Transverse colon (tissue), 4 donors: Measurements from ENCODE around the gene SANBR. TPM values are rescaled to one million over a fixed set of nuclear protein-coding genes. Genes with fewer than 3 reads are reported as not detected.
A peak's percentile ranks its signal among the peaks of the same experiment; 100 is the strongest.

ENCODE experiments used
- DNase-seq: peaks from one replicate; pipeline ENCODE4 v3.0.0-alpha.2; 2019
- H3K27ac ChIP-seq, 4 donors: fragments of 200-600 bp; sonication (generic); 2 replicates each; pipeline ENCODE4 v1.5.1; 2016 to 2018; ENCODE audit warnings: inconsistent platforms in 4 of 4
- H3K27me3 ChIP-seq: fragments of 200-600 bp; sonication (generic); 2 replicates; pipeline ENCODE4 v1.5.1; 2017; ENCODE audit warnings: inconsistent platforms
- H3K36me3 ChIP-seq, 4 donors: fragments of 200-600 bp; sonication (generic); 2 replicates each; pipeline ENCODE4 v1.5.1; 2017 to 2019; ENCODE audit warnings: inconsistent platforms in 4 of 4
- H3K4me1 ChIP-seq, 4 donors: fragments of 200-600 bp; sonication (generic); 2 replicates each; pipeline ENCODE4 v1.5.1; 2017 to 2020; ENCODE audit warnings: inconsistent platforms in 4 of 4
- H3K4me3 ChIP-seq, 4 donors: fragments of 200-600 bp; sonication (generic); 1 replicate in 1 of 4; 2 replicates in 3 of 4; pipeline versions ENCODE4 v1.5.1 to v1.6.1; 2017 to 2019; ENCODE audit warnings: inconsistent platforms in 4 of 4
- H3K9me3 ChIP-seq, 2 donors: fragments of 200-600 bp; sonication (generic); 2 replicates each; pipeline ENCODE4 v1.5.1; 2017 to 2019; ENCODE audit warnings: inconsistent platforms in 2 of 2
- EP300 ChIP-seq: sonication (generic); formaldehyde crosslinking; IDR thresholded peaks from one replicate; pipeline ENCODE4 v1.6.1; 2017; ENCODE audit warnings: antibody characterized with exemption, low read depth
- POLR2A ChIP-seq: fragments of 450-650 bp; IDR thresholded peaks from one replicate; pipeline ENCODE4 v1.6.1; 2016; ENCODE audit warnings: antibody characterized with exemption, mild to moderate bottlenecking, moderate library complexity
- POLR2AphosphoS5 ChIP-seq, 3 donors: sonication (generic); formaldehyde crosslinking; IDR thresholded peaks; one replicate each; pipeline ENCODE4 v1.6.1; 2016; ENCODE audit warnings: antibody characterized with exemption in 3 of 3
- WGBS, 2 donors: methylation state at CpG; one replicate each; pipeline ENCODE4 v1.1.5; 2018; ENCODE audit warnings: low coverage in 1 of 2; 5-methylcytosine and 5-hydroxymethylcytosine counted together
- in situ Hi-C, 4 donors: fragments of 200-750 bp; cut with MboI; loops; one replicate each; pipeline versions ENCODE4 v1.15.0 to v1.15.1; 2017; ENCODE audit warnings: low sequenced_read_pairs in 3 of 4, low pct_ligation_motif_present in 1 of 4, low pct_unique_long_range_greater_than_20kb in 1 of 4
- intact Hi-C: fragments of 100-400 bp; cut with DNase I; formaldehyde crosslinking; loops from one replicate; pipeline ENCODE4 v1.15.1; 2023; ENCODE audit warnings: low total_unique reads
- total RNA-seq, 4 donors: library from RNA; depleted of rRNA; stranded (reverse); fragments of >200 nt; gene quantifications; one replicate each; pipeline ENCODE4 v1.1.0, GENCODE V29; 2016
- TF ChIP-seq, protein P1 (sequence below), 5 experiments: fragments of 200-600 bp in 3 of 5; fragments of 450-650 bp in 2 of 5; sonication (generic) in 3 of 5; IDR thresholded peaks; 1 replicate in 2 of 5; 2 replicates in 3 of 5; pipeline ENCODE4 v1.5.1; 2016 to 2017; ENCODE audit warnings: antibody characterized with exemption in 5 of 5, inconsistent platforms in 3 of 5, mild to moderate bottlenecking in 2 of 5, moderate library complexity in 1 of 5

Gene SANBR
- total RNA-seq, 4 donors from 2014 or later: 5.4 to 19.4 (median 13.7) TPM

DNA sequence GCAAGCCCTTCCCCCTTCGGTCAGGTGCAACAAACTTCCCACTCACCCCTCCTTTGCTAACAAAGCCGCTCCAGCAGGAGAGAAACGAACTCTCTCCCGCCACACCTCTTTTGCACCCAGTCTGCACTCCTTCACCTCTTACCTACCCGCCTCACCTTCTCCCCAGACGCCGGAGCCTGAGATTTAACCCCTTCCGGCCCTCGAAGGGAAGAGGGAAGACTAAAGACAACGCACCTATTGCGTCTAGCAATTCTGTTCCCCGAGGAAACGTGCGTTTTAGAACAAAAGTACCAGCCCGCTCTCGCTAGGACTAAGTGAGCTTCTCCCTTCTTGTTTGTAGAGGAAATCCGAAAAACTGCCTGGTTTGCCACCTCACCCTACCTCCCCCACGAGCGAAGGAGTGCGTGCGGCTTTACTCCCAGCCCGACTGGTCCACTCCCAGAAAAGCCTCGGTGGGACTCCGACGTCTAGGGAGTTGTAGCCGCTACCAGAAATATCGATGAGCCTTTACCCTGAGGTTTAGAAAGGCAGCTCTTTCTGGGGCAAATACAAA, 48.6 kb upstream of the SANBR start:
- intact Hi-C loops: loop anchor here (10.0 kb wide), 1 partner anchor 132 kb away; the partner anchor contains the start of gene REL
- in situ Hi-C loops: no loop called here
- H3K4me3 ChIP-seq: peak overlapping the region; percentile 84 to 95 (median 92)
- H3K36me3 ChIP-seq: peaks cover 0 to 6% (median 4%) of the 10 kb centered on the region in 4 donors
- peaks cover 18 to 48% (median 30%) of the 10 kb centered on the region in 4 donors for H3K4me1 ChIP-seq
- TF ChIP-seq POLR2AphosphoS5 (IDR thresholded peaks at IDR 0.05): peak in 2 of 3 donors; percentile 10 to 73
- peak; percentile 35 for TF ChIP-seq POLR2A
- TF ChIP-seq, protein P1, sequence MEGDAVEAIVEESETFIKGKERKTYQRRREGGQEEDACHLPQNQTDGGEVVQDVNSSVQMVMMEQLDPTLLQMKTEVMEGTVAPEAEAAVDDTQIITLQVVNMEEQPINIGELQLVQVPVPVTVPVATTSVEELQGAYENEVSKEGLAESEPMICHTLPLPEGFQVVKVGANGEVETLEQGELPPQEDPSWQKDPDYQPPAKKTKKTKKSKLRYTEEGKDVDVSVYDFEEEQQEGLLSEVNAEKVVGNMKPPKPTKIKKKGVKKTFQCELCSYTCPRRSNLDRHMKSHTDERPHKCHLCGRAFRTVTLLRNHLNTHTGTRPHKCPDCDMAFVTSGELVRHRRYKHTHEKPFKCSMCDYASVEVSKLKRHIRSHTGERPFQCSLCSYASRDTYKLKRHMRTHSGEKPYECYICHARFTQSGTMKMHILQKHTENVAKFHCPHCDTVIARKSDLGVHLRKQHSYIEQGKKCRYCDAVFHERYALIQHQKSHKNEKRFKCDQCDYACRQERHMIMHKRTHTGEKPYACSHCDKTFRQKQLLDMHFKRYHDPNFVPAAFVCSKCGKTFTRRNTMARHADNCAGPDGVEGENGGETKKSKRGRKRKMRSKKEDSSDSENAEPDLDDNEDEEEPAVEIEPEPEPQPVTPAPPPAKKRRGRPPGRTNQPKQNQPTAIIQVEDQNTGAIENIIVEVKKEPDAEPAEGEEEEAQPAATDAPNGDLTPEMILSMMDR (IDR thresholded peaks at IDR 0.05): no peak
- peak; percentile 27 for TF ChIP-seq EP300
- 0% methylated on average over 2 to 27 of the region's 27 CpGs for WGBS, 2 donors
- H3K9me3 ChIP-seq: no peaks in the 10 kb centered on the region
- H3K27me3 ChIP-seq: no peaks in the 10 kb centered on the region
- peak overlapping the region; percentile 95 to 97 (median 96) for H3K27ac ChIP-seq
- peak; percentile 90 for DNase-seq

DNA sequence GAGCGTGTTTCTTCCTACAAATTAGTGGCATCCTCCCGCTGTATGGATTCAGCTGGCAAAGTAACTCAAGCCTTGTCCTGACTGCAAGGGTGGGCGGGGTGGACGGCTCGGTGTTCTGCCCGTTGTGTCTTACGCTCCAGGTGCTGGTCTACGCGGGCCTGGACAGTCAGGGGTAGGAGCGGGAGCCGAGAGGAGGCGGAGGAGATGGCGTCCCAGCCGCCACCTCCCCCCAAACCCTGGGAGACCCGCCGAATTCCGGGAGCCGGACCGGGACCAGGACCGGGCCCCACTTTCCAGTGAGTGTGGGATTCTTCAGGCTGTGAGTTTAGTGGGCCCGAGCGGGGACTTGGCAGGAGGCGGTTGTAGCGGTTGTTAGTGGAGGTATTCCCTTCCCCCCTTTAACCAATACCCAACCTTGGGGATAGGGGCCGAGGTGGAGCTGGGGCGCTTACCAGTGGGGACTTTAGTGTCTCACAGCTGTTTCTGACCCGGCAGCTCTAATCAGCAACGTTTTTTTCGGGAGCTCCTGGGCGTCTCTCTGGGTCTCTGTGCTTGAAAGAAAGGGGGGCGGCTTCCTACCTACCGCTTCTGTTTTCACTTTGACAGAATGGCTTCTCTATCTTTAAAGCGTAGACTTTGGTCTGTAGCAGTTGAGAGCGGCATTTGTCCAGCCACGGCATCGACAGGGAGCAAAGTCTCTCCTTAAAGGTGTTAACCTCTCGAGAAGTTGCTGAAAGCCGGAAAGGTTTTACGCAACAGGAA, 47.9 kb upstream of the SANBR start, which contains the start of the genes PEX13 and PUS10:
Gene PEX13 (plus strand): TSS at position 165 of the 762 bp plus-strand sequence. CDS start 40 bp downstream, at position 205.
Gene PUS10 (minus strand): TSS at position 700 of the 762 bp plus-strand sequence. CDS start 6,365 bp downstream, outside the sequence.
- Histone ChIP-seq H3K27ac (peak within 1 kb of the TSS; percentile 95 to 97 (median 96)), H3K27me3 (no peaks in the 10 kb centered on the region), H3K4me1 (peaks cover 18 to 48% (median 30%) of the 10 kb centered on the region in 4 donors), H3K36me3 (peaks cover 0 to 11% (median 5%) of the 10 kb centered on the region in 4 donors), H3K9me3 (no peaks in the 10 kb centered on the region), H3K4me3 (peak within 1 kb of the TSS; percentile 84 to 95 (median 92))
- TF ChIP-seq POLR2AphosphoS5 (IDR thresholded peaks at IDR 0.05) (peak in 2 of 3 donors; percentile 3 to 56), POLR2A (peak; percentile 83), EP300 (no peak)
- TF ChIP-seq, protein P1 (IDR thresholded peaks at IDR 0.05): no peak
- in situ Hi-C loops (no loop called here), intact Hi-C loops (loop anchor here (10.0 kb wide), 1 partner anchor 133 kb away; the partner anchor contains the start of gene REL)
- DNase-seq: peak; percentile 82
- 2% methylated on average over 28 of the region's 39 CpGs; no CpG with 5 or more reads in 1 of the 2 donors for WGBS, 2 donors

DNA sequence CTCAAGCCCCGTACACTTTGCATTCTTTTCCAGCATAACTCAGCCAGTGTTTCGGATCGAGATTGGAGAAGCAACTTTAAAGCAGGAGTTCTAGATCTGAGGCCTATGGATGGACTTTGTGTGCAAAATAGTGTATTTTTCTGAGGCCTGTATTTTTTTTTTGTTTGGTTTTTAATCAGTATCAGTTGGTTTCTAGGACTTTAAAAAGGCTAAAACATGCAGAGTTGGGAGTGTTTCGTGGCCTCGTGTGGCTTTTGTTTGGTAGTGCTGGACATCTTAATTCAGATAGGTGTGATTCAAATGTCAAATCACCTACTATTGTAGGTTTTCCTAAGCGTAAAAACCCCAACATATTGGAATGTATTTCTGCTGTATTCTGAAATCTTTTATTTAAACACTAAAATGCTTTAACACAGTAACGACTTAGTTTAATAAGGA, 47.3 kb upstream of the SANBR start:
- H3K27ac ChIP-seq: peak overlapping the region; percentile 95 to 97 (median 96)
- TF ChIP-seq, protein P1 (IDR thresholded peaks at IDR 0.05): no peak
- TF ChIP-seq EP300 (no peak), POLR2A (no peak), POLR2AphosphoS5 (IDR thresholded peaks at IDR 0.05) (peak in 1 of 3 donors; percentile 76)
- peaks cover 18 to 48% (median 30%) of the 10 kb centered on the region in 4 donors for H3K4me1 ChIP-seq
- WGBS, 2 donors: 0 to 1% methylated on average over 7 of the region's 7 CpGs
- no peak for DNase-seq
- intact Hi-C loops (loop anchor here (10.0 kb wide), 1 partner anchor 134 kb away; the partner anchor contains the start of gene REL), in situ Hi-C loops (no loop called here)
- no peaks in the 10 kb centered on the region for H3K9me3 ChIP-seq
- H3K27me3 ChIP-seq: no peaks in the 10 kb centered on the region
- peak overlapping the region; percentile 84 to 95 (median 92) for H3K4me3 ChIP-seq
- peaks cover 0 to 11% (median 5%) of the 10 kb centered on the region in 4 donors for H3K36me3 ChIP-seq

DNA sequence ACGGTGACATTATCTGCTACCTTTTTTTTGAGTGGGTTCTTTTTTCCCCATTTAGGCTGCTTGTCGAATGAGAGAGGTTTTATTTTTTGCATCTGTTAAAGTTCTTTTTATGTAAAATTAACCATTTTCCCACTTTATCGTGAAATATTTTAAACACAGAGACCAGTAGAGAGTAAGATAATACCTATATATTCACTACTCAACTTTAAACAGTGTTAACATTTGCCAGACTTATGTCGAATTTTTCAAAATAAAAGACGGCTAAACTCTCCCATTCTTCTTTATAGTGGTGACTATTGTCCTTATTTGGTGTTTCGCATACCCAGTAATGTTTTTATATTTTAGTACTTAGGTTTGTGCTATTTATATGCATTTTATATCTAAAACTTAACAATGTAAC, 46.9 kb upstream of the SANBR start:
- Histone ChIP-seq H3K36me3 (peaks cover 0 to 11% (median 5%) of the 10 kb centered on the region in 4 donors), H3K4me3 (peak overlapping the region; percentile 84 to 95 (median 92)), H3K27me3 (no peaks in the 10 kb centered on the region), H3K4me1 (peaks cover 18 to 48% (median 30%) of the 10 kb centered on the region in 4 donors), H3K27ac (peak overlapping the region; percentile 95 to 97 (median 96)), H3K9me3 (no peaks in the 10 kb centered on the region)
- no peak for DNase-seq
- WGBS, 2 donors: 21 to 31% methylated on average over 6 of the region's 6 CpGs
- TF ChIP-seq POLR2AphosphoS5 (IDR thresholded peaks at IDR 0.05) (no peak), EP300 (no peak), POLR2A (no peak)
- TF ChIP-seq, protein P1 (IDR thresholded peaks at IDR 0.05): no peak
- in situ Hi-C loops: no loop called here
- intact Hi-C loops: loop anchor here (10.0 kb wide), 1 partner anchor 134 kb away; the partner anchor contains the start of gene REL
